ENCODE measurements around the gene ZDHHC6. TPM values are rescaled to one million over a fixed set of nuclear protein-coding genes. Genes with fewer than 3 reads are reported as not detected.
"Not testable (repeated sequence)": the region's sequence is repeated elsewhere in the genome, so short reads cannot be mapped to it uniquely, and the experiment has no call there.

The ZDHHC6 gene
- total and polyA plus RNA-seq, 4 experiments from 2014 or later = 39.3 to 61.2 (median 54.3) TPM

- H3K4me3 Mint-ChIP-seq; DNase-seq; H3K27ac Mint-ChIP-seq; H3K27me3 Mint-ChIP-seq; H3K27me3 ChIP-seq (ENCODE audit: insufficient read depth, low read length); H3K9me3 Mint-ChIP-seq; intact Hi-C loops (cut with micrococcal nuclease); H3K4me3 ChIP-seq (ENCODE audit: low read length in 2 of 2); H3K9me3 ChIP-seq (ENCODE audit: control insufficient read depth in 1 of 2, low read length in 2 of 2); H3K4me1 ChIP-seq (ENCODE audit: insufficient read depth, low read length); H3K27ac ChIP-seq (ENCODE audit: low read depth, low read length): not testable (repeated sequence)
- ChIA-PET CTCF (ENCODE audit: partially characterized antibody) (interaction anchor here (1.0 to 2.3 kb wide), 4 partner anchors 8 to 26 kb away, joined by 3 to 7 read pairs (median 6); no protein-coding TSS in a partner anchor), POLR2A (ENCODE audit: partially characterized antibody) (interaction anchor here (1.4 kb wide), 1 partner anchor 17 kb away, joined by 3 read pairs; the partner anchor contains the start of gene VTI1A)
- H3K36me3 ChIP-seq (ENCODE audit: insufficient read depth, low read length) = peaks cover 36% of the 10 kb centered on the region
- H3K36me3 Mint-ChIP-seq = peaks cover 32 to 50% of the 10 kb centered on the region in 2 donors
- H3K4me1 Mint-ChIP-seq = peaks cover 0 to 18% (median 1%) of the 10 kb centered on the region in 4 donors
Measured at GRCh38 chr10:112464074-112464473, 17.4 kb upstream of the ZDHHC6 start.

- Mint-ChIP-seq H3K27me3 (no peaks in the 10 kb centered on the region), H3K27ac (peak overlapping the region in 3 of 7 donors; percentile 12 to 60 (median 29)), H3K4me3 (no peak overlapping the region), H3K4me1 (peaks cover 5 to 23% (median 12%) of the 10 kb centered on the region in 4 donors), H3K9me3 (no peaks in the 10 kb centered on the region), H3K36me3 (peaks cover 25 to 42% of the 10 kb centered on the region in 2 donors)
- no peak for DNase-seq
- Histone ChIP-seq H3K4me3 (ENCODE audit: low read length in 2 of 2) (no peak overlapping the region), H3K36me3 (ENCODE audit: insufficient read depth, low read length) (peaks cover 24% of the 10 kb centered on the region), H3K27ac (ENCODE audit: low read depth, low read length) (no peak overlapping the region), H3K9me3 (ENCODE audit: control insufficient read depth in 1 of 2, low read length in 2 of 2) (no peaks in the 10 kb centered on the region), H3K27me3 (ENCODE audit: insufficient read depth, low read length) (no peaks in the 10 kb centered on the region), H3K4me1 (ENCODE audit: insufficient read depth, low read length) (no peaks in the 10 kb centered on the region)
- CTCF ChIA-PET (ENCODE audit: partially characterized antibody) = interaction anchor here (1.0 to 3.7 kb wide), 3 partner anchors 10 to 147 kb away, joined by 3 to 18 read pairs (median 4); no protein-coding TSS in a partner anchor
- POLR2A ChIA-PET (ENCODE audit: partially characterized antibody) = no interaction called here
- intact Hi-C loops (cut with micrococcal nuclease) = no loop called here
Measured at GRCh38 chr10:112461029-112461887, 14.5 kb upstream of the ZDHHC6 start.

- intact Hi-C loops (cut with micrococcal nuclease) = no loop called here
- Mint-ChIP-seq H3K9me3 (no peaks in the 10 kb centered on the region), H3K36me3 (peaks cover 22 to 35% of the 10 kb centered on the region in 2 donors), H3K27me3 (no peaks in the 10 kb centered on the region), H3K4me1 (peaks cover 8 to 23% (median 14%) of the 10 kb centered on the region in 4 donors), H3K4me3 (no peak overlapping the region), H3K27ac (no peak overlapping the region)
- DNase-seq = no peak
- Histone ChIP-seq H3K27me3 (ENCODE audit: insufficient read depth, low read length) (no peaks in the 10 kb centered on the region), H3K4me1 (ENCODE audit: insufficient read depth, low read length) (no peaks in the 10 kb centered on the region), H3K27ac (ENCODE audit: low read depth, low read length) (no peak overlapping the region), H3K36me3 (ENCODE audit: insufficient read depth, low read length) (peaks cover 18% of the 10 kb centered on the region), H3K4me3 (ENCODE audit: low read length in 2 of 2) (no peak overlapping the region), H3K9me3 (ENCODE audit: control insufficient read depth in 1 of 2, low read length in 2 of 2) (no peaks in the 10 kb centered on the region)
- ChIA-PET CTCF (ENCODE audit: partially characterized antibody) (interaction anchor here (1.0 to 3.7 kb wide), 4 partner anchors 11 to 146 kb away, joined by 3 to 18 read pairs (median 4); no protein-coding TSS in a partner anchor), POLR2A (ENCODE audit: partially characterized antibody) (no interaction called here)
Measured at GRCh38 chr10:112460366-112460765, 13.7 kb upstream of the ZDHHC6 start.

DNA sequence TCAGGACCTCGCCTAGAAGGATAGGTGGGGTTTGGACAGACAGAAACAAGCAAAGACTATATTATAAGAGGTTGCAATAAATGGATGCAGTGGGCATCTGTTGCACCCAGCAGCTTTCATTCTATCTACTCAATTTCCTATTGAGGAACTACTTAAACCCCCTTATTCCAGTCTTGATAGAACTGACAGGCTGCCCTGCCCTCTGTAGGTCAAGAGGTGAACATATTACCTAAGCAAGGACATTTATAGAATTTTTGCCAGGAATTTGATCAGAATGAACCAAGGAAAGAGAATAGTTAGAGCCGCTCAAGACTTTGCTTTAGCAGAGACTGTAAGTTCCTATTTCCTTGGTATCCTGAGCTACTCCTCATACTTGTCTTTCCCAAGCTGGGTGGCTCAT lies 9.8 kb upstream of the ZDHHC6 start:
- ChIA-PET POLR2A (ENCODE audit: partially characterized antibody) (interaction anchor here (0.8 kb wide), 1 partner anchor 9 kb away, joined by 3 read pairs; the partner anchor contains the start of genes VTI1A and ZDHHC6), CTCF (ENCODE audit: partially characterized antibody) (interaction anchor here (0.5 to 1.0 kb wide), 3 partner anchors 16 to 1735 kb away, joined by 3 to 5 read pairs (median 3); no protein-coding TSS in a partner anchor)
- Mint-ChIP-seq H3K27me3 (no peaks in the 10 kb centered on the region), H3K4me3 (no peak overlapping the region), H3K27ac (no peak overlapping the region), H3K36me3 (peaks cover 6 to 8% of the 10 kb centered on the region in 2 donors), H3K4me1 (peaks cover 10 to 25% (median 18%) of the 10 kb centered on the region in 4 donors), H3K9me3 (no peaks in the 10 kb centered on the region)
- no peaks in the 10 kb centered on the region for H3K27me3 ChIP-seq (ENCODE audit: insufficient read depth, low read length)
- intact Hi-C loops (cut with micrococcal nuclease) = no loop called here
- no peaks in the 10 kb centered on the region for H3K4me1 ChIP-seq (ENCODE audit: insufficient read depth, low read length)
- H3K9me3 ChIP-seq (ENCODE audit: control insufficient read depth in 1 of 2, low read length in 2 of 2) = no peaks in the 10 kb centered on the region
- H3K4me3 ChIP-seq (ENCODE audit: low read length in 2 of 2) = no peak overlapping the region
- H3K36me3 ChIP-seq (ENCODE audit: insufficient read depth, low read length) = peaks cover 5% of the 10 kb centered on the region
- no peak overlapping the region for H3K27ac ChIP-seq (ENCODE audit: low read depth, low read length)
- DNase-seq = no peak

GRCh38 chr10:112454910-112455779 lies 8.4 kb upstream of the ZDHHC6 start:
- POLR2A ChIA-PET (ENCODE audit: partially characterized antibody) = interaction anchor here (0.6 kb wide), 1 partner anchor 450 kb away, joined by 3 read pairs; no protein-coding TSS in a partner anchor
- no peak overlapping the region for H3K27ac ChIP-seq (ENCODE audit: low read depth, low read length)
- H3K36me3 ChIP-seq (ENCODE audit: insufficient read depth, low read length) = no peaks in the 10 kb centered on the region
- no peaks in the 10 kb centered on the region for H3K9me3 ChIP-seq (ENCODE audit: control insufficient read depth in 1 of 2, low read length in 2 of 2)
- DNase-seq = no peak
- intact Hi-C loops (cut with micrococcal nuclease) = no loop called here
- H3K4me3 ChIP-seq (ENCODE audit: low read length in 2 of 2) = no peak overlapping the region
- Mint-ChIP-seq H3K4me1 (peaks cover 15 to 29% (median 23%) of the 10 kb centered on the region in 4 donors), H3K9me3 (no peaks in the 10 kb centered on the region), H3K27ac (no peak overlapping the region), H3K4me3 (no peak overlapping the region), H3K36me3 (peaks cover 2 to 11% of the 10 kb centered on the region in 2 donors), H3K27me3 (no peaks in the 10 kb centered on the region)
- CTCF ChIA-PET (ENCODE audit: partially characterized antibody) = interaction anchor here (0.7 to 0.8 kb wide), 2 partner anchors 17 kb away, joined by 3 read pairs; no protein-coding TSS in a partner anchor
- no peaks in the 10 kb centered on the region for H3K27me3 ChIP-seq (ENCODE audit: insufficient read depth, low read length)
- no peaks in the 10 kb centered on the region for H3K4me1 ChIP-seq (ENCODE audit: insufficient read depth, low read length)

GRCh38 chr10:112448888-112449287 lies 2.2 kb upstream of the ZDHHC6 start:
- Mint-ChIP-seq H3K9me3 (no peaks in the 10 kb centered on the region), H3K27me3 (no peaks in the 10 kb centered on the region), H3K36me3 (peaks cover 24 to 41% of the 10 kb centered on the region in 2 donors), H3K27ac (peak overlapping the region in 6 of 7 donors; percentile 7 to 97 (median 38)), H3K4me3 (peak overlapping the region in 7 of 8 donors; percentile 91 to 100 (median 95)), H3K4me1 (peaks cover 27 to 61% (median 46%) of the 10 kb centered on the region in 4 donors)
- H3K36me3 ChIP-seq (ENCODE audit: insufficient read depth, low read length) = peaks cover 14% of the 10 kb centered on the region
- intact Hi-C loops (cut with micrococcal nuclease) = loop anchor here (5.0 kb wide), 1 partner anchor 72 kb away; no protein-coding TSS in a partner anchor
- ChIA-PET POLR2A (ENCODE audit: partially characterized antibody) (no interaction called here), CTCF (ENCODE audit: partially characterized antibody) (no interaction called here)
- no peaks in the 10 kb centered on the region for H3K9me3 ChIP-seq (ENCODE audit: control insufficient read depth in 1 of 2, low read length in 2 of 2)
- no peak overlapping the region for H3K27ac ChIP-seq (ENCODE audit: low read depth, low read length)
- peaks cover 39% of the 10 kb centered on the region for H3K4me1 ChIP-seq (ENCODE audit: insufficient read depth, low read length)
- no peaks in the 10 kb centered on the region for H3K27me3 ChIP-seq (ENCODE audit: insufficient read depth, low read length)
- no peak overlapping the region for H3K4me3 ChIP-seq (ENCODE audit: low read length in 2 of 2)
- no peak for DNase-seq
